ENCODE data around the gene MRPL16.
"Not testable (repeated sequence)": the region's sequence is repeated elsewhere in the genome, so short reads cannot be mapped to it uniquely, and the experiment has no call there.

Gene MRPL16

GRCh38 chr11:59812220-59812619, 1.6 kb upstream of the MRPL16 start:
- DNase-seq, result no peak

- no peak for DNase-seq
Observed at GRCh38 chr11:59810911-59811259, 307 bp upstream of the MRPL16 start.

- DNase-seq, result no peak
Observed at GRCh38 chr11:59807047-59807610, 3.4 kb downstream of the MRPL16 start.

- no peak for DNase-seq
Observed at GRCh38 chr11:59804061-59804460, 6.5 kb downstream of the MRPL16 start.

- peak in 15 of 56 donors; percentile 7 to 75 (median 45) for DNase-seq
Observed at GRCh38 chr11:59802639-59803176, 7.9 kb downstream of the MRPL16 start.

GRCh38 chr11:59801981-59802638, 8.5 kb downstream of the MRPL16 start:
- DNase-seq, result peak in 25 of 56 donors; percentile 1 to 75 (median 28)

GRCh38 chr11:59801160-59801706, 9.3 kb downstream of the MRPL16 start:
- DNase-seq, result peak in 1 of 56 donors; percentile 23

- DNase-seq, result no peak
Observed at GRCh38 chr11:59800390-59801025, 10.1 kb downstream of the MRPL16 start.

- no peak for DNase-seq
Observed at GRCh38 chr11:59794417-59794816, 16.2 kb downstream of the MRPL16 start.

- DNase-seq, result no peak
Observed at GRCh38 chr11:59792507-59792906, 18.1 kb downstream of the MRPL16 start.

GRCh38 chr11:59791639-59792038, 18.9 kb downstream of the MRPL16 start:
- DNase-seq, result no peak

GRCh38 chr11:59787816-59788215, 22.8 kb downstream of the MRPL16 start:
- DNase-seq, result no peak

GRCh38 chr11:59787255-59787588, 23.4 kb downstream of the MRPL16 start:
- DNase-seq, result no peak

- DNase-seq, result no peak
Observed at GRCh38 chr11:59785818-59786217, 24.8 kb downstream of the MRPL16 start.

GRCh38 chr11:59784441-59784840, 26.1 kb downstream of the MRPL16 start:
- DNase-seq, result not testable (repeated sequence)

- no peak for DNase-seq
Observed at GRCh38 chr11:59783632-59784090, 26.9 kb downstream of the MRPL16 start.

- DNase-seq, result no peak
Observed at GRCh38 chr11:59782080-59782479, 28.5 kb downstream of the MRPL16 start.

GRCh38 chr11:59779487-59779886, 31.1 kb downstream of the MRPL16 start:
- DNase-seq, result no peak

- no peak for DNase-seq
Observed at GRCh38 chr11:59778122-59778521, 32.5 kb downstream of the MRPL16 start.

GRCh38 chr11:59777104-59777503, 33.5 kb downstream of the MRPL16 start:
- no peak for DNase-seq

- no peak for DNase-seq
Observed at GRCh38 chr11:59776210-59777066, 34.1 kb downstream of the MRPL16 start.

GRCh38 chr11:59773083-59773440, 37.5 kb downstream of the MRPL16 start:
- no peak for DNase-seq

Measured in amygdala (tissue), 56 donors.